Measurements from ENCODE around the gene RHOT1.

GRCh38 chr17:32264140-32264799, 122.0 kb downstream of the RHOT1 start:
- TF ChIP-seq POLR2AphosphoS5 (IDR thresholded peaks at IDR 0.05): no peak
- no peak for TF ChIP-seq CTCF (IDR thresholded peaks at IDR 0.05 in 8 of 11, conservative IDR thresholded peaks at IDR 0.05 in 3 of 11)
